Mucosa of stomach (tissue), 1 donor: ENCODE results near the gene ARID1A.

Source experiments
- H3K27me3 ChIP-seq: one replicate; pipeline ENCODE4 v1.7.0; 2013; ENCODE audit warnings: mild to moderate bottlenecking, low read length; ENCODE audit not compliant: control insufficient read depth, insufficient read depth
- H3K36me3 ChIP-seq: one replicate; pipeline ENCODE4 v1.7.0; 2013; ENCODE audit warnings: low read length; ENCODE audit not compliant: control insufficient read depth, insufficient read depth
- H3K4me1 ChIP-seq: one replicate; pipeline ENCODE4 v1.7.0; 2013; ENCODE audit warnings: mild to moderate bottlenecking, low read length; ENCODE audit not compliant: control insufficient read depth, insufficient read depth
- H3K4me3 ChIP-seq: one replicate; pipeline ENCODE4 v1.7.0; 2013; ENCODE audit warnings: low read length
- H3K9ac ChIP-seq: one replicate; pipeline ENCODE4 v1.7.0; 2013; ENCODE audit warnings: mild to moderate bottlenecking, low read length, moderate library complexity
- H3K9me3 ChIP-seq: one replicate; pipeline ENCODE4 v1.7.0; 2013; ENCODE audit warnings: mild to moderate bottlenecking, low read length, moderate library complexity; ENCODE audit not compliant: control insufficient read depth
- donor health status: Pancreatic carcinoma.

ARID1A gene

GRCh38 chr1:26829184-26829911 is 133.5 kb downstream of the ARID1A start:
- H3K27me3 ChIP-seq: no peaks in the 10 kb centered on the region
- no peak overlapping the region for H3K9ac ChIP-seq
- H3K4me3 ChIP-seq: no peak overlapping the region
- no peaks in the 10 kb centered on the region for H3K9me3 ChIP-seq
- peaks cover 5% of the 10 kb centered on the region for H3K36me3 ChIP-seq
- H3K4me1 ChIP-seq: peaks cover 37% of the 10 kb centered on the region

GRCh38 chr1:26831059-26831458 is 135.2 kb downstream of the ARID1A start:
- H3K27me3 ChIP-seq: no peaks in the 10 kb centered on the region
- no peak overlapping the region for H3K4me3 ChIP-seq
- peaks cover 30% of the 10 kb centered on the region for H3K4me1 ChIP-seq
- H3K9me3 ChIP-seq: no peaks in the 10 kb centered on the region
- peaks cover 5% of the 10 kb centered on the region for H3K36me3 ChIP-seq
- H3K9ac ChIP-seq: peak overlapping the region; percentile 40
